Measurements from ENCODE around the gene PHF23. TPM values are rescaled to one million over a fixed set of nuclear protein-coding genes. Genes with fewer than 3 reads are reported as not detected.

PHF23 gene
- total and polyA plus RNA-seq, 2 of the 4 experiments (the other 2 are of a cell fraction), result 44.8 to 58.5 TPM

DNA sequence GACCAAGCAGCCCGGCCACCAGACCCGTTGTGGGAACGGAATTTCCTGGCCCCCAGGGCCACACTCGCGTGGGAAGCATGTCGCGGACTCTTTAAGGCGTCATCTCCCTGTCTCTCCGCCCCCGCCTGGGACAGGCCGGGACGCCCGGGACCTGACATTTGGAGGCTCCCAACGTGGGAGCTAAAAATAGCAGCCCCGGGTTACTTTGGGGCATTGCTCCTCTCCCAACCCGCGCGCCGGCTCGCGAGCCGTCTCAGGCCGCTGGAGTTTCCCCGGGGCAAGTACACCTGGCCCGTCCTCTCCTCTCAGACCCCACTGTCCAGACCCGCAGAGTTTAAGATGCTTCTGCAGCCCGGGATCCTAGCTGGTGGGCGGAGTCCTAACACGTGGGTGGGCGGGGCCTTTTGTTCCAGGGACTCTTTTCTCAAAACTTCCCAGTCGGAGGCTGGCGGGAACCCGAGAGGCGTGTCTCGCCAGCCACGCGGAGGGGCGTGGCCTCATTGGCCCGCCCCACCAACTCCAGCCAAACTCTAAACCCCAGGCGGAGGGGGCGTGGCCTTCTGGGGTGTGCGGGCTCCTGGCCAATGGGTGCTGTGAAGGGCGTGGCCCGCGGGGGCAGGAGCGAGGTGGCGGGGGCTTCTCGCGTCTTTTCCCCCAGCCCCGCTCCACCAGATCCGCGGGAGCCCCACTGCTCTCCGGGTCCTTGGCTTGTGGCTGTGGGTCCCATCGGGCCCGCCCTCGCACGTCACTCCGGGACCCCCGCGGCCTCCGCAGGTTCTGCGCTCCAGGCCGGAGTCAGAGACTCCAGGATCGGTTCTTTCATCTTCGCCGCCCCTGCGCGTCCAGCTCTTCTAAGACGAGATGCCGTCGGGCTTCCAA is 42.1 kb upstream of the PHF23 start, which contains the start of gene SLC2A4 (continued):
- TF ChIP-seq, protein P1, sequence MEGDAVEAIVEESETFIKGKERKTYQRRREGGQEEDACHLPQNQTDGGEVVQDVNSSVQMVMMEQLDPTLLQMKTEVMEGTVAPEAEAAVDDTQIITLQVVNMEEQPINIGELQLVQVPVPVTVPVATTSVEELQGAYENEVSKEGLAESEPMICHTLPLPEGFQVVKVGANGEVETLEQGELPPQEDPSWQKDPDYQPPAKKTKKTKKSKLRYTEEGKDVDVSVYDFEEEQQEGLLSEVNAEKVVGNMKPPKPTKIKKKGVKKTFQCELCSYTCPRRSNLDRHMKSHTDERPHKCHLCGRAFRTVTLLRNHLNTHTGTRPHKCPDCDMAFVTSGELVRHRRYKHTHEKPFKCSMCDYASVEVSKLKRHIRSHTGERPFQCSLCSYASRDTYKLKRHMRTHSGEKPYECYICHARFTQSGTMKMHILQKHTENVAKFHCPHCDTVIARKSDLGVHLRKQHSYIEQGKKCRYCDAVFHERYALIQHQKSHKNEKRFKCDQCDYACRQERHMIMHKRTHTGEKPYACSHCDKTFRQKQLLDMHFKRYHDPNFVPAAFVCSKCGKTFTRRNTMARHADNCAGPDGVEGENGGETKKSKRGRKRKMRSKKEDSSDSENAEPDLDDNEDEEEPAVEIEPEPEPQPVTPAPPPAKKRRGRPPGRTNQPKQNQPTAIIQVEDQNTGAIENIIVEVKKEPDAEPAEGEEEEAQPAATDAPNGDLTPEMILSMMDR (conservative IDR thresholded peaks at IDR 0.05; ENCODE audit: low read depth, low read length), result no peak

Data from IMR-90 (cell line).